Measurements from ENCODE around the gene LGALSL. TPM values are rescaled to one million over a fixed set of nuclear protein-coding genes. Genes with fewer than 3 reads are reported as not detected.

The LGALSL gene
- polyA plus RNA-seq, 1 donor (not counting 4 experiments of a cell fraction or from before 2014, with no cell fraction given) = 55.4 TPM

DNA sequence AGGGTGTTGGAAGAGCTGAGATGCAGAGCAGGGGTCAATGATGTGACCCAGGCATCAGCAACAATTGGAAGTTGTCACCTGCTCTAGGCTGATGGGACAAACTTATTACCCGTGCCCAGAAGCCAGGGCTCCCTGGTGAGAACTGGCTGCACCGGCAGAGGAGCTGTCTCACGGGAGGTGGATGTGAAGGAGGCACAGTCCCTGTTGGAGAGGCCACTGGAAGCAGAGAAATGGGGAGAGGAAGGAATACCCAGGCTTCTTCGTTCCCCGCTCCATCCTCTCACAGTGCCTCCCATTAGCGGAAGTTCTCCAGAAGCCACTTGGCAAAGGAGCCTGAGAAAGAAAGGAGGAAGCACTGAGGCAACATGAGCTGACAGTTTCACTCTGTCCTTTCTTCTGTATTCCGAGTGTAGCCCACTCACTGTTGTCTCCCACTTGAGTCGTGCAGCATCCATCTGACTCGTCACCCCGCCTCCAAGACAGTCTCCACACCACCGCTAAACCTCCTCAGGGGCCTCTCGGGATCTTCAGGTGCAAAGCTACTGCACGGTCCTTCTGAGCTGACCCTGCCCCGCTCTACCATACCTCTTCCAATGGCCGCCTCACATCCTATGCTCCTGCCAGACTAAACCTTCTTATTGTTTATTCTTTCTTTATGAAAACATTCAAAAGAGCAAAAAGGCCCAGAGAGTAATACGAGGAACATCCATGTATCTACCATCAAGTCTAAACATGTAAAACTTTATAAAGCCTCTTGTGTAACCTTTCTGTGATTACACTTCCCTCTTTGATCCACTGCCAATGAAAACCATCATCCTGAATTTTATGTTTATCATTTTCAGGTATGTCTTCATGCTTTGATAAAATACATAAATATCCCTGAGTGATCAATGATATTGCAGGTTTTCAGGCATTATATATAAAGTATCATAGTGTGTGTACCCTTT lies 51.1 kb downstream of the LGALSL start:
- DNase-seq (ENCODE audit: low read depth, low spot score) = no peak
- no peaks in the 10 kb centered on the region for H3K79me2 ChIP-seq (ENCODE audit: control insufficient read depth, insufficient read depth, low read length)
- H4K20me1 ChIP-seq (ENCODE audit: control insufficient read depth, extremely low read depth, insufficient read depth, low read length) = no peaks in the 10 kb centered on the region
- no peak overlapping the region for H3K9ac ChIP-seq (ENCODE audit: control insufficient read depth, extremely low read depth, insufficient read depth, low read length)
- H3K9me1 ChIP-seq (ENCODE audit: control insufficient read depth, extremely low read depth, insufficient read depth, low read length) = no peaks in the 10 kb centered on the region
- no peaks in the 10 kb centered on the region for H3K27me3 ChIP-seq (ENCODE audit: control insufficient read depth, extremely low read depth, insufficient read depth, low read length)
- H3K4me2 ChIP-seq (ENCODE audit: control insufficient read depth, extremely low read depth, insufficient read depth, low read depth, low read length) = no peak overlapping the region
- H3K4me1 ChIP-seq (ENCODE audit: control insufficient read depth, extremely low read depth, insufficient read depth, low read length) = peaks cover 7% of the 10 kb centered on the region
- FAIRE-seq = no peak
- dilution Hi-C loops (cut with MboI; ENCODE audit: extremely low pct_ligation_motif_present, low sequenced_read_pairs) = no loop called here
- no peak overlapping the region for H2AFZ ChIP-seq (ENCODE audit: control insufficient read depth, low read length)
- TF ChIP-seq, protein P1, sequence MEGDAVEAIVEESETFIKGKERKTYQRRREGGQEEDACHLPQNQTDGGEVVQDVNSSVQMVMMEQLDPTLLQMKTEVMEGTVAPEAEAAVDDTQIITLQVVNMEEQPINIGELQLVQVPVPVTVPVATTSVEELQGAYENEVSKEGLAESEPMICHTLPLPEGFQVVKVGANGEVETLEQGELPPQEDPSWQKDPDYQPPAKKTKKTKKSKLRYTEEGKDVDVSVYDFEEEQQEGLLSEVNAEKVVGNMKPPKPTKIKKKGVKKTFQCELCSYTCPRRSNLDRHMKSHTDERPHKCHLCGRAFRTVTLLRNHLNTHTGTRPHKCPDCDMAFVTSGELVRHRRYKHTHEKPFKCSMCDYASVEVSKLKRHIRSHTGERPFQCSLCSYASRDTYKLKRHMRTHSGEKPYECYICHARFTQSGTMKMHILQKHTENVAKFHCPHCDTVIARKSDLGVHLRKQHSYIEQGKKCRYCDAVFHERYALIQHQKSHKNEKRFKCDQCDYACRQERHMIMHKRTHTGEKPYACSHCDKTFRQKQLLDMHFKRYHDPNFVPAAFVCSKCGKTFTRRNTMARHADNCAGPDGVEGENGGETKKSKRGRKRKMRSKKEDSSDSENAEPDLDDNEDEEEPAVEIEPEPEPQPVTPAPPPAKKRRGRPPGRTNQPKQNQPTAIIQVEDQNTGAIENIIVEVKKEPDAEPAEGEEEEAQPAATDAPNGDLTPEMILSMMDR (optimal IDR thresholded peaks at IDR 0.05 in 1 of 3, IDR thresholded peaks at IDR 0.05 in 1 of 3, conservative IDR thresholded peaks at IDR 0.05 in 1 of 3; ENCODE audit: extremely low read depth in 1 of 3, insufficient read depth in 2 of 3, low read length in 3 of 3) = no peak
- TF ChIP-seq EZH2 (IDR thresholded peaks at IDR 0.05; ENCODE audit: low read length) = no peak
- no peak overlapping the region for H3K4me3 ChIP-seq (ENCODE audit: control insufficient read depth in 2 of 3, extremely low read depth in 1 of 3, insufficient read depth in 2 of 3, low read depth in 1 of 3, low read length in 3 of 3)
- H3K27ac ChIP-seq (ENCODE audit: control insufficient read depth, insufficient read depth, low read length) = no peak overlapping the region
- H3K9me3 ChIP-seq (ENCODE audit: control insufficient read depth, low read depth, low read length) = no peaks in the 10 kb centered on the region
- H3K36me3 ChIP-seq (ENCODE audit: control insufficient read depth in 2 of 2, extremely low read depth in 1 of 2, insufficient read depth in 2 of 2, low read length in 2 of 2) = no peaks in the 10 kb centered on the region

DNA sequence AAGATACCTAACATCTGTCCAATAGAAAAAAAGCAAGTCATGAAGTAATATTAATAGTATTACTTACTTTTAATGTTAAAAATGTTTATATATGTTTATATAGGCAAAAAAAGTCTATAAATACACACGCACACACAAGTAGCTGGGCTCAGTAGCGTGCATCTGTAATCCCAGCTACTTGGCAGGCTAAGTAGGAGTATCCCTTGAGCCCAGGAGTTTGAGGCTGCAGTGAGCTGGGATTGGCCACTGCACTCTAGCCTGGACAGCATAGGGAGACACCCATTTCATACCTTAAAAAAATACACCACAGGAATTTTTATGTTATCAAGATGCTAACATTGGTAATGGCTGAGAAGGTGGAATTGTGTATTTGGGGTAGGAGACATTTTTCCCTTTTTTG lies 52.7 kb downstream of the LGALSL start:
- DNase-seq (ENCODE audit: low read depth, low spot score) (no peak), FAIRE-seq (no peak)
- Histone ChIP-seq H3K4me3 (ENCODE audit: control insufficient read depth in 2 of 3, extremely low read depth in 1 of 3, insufficient read depth in 2 of 3, low read depth in 1 of 3, low read length in 3 of 3) (no peak overlapping the region), H3K27ac (ENCODE audit: control insufficient read depth, insufficient read depth, low read length) (no peak overlapping the region), H3K4me2 (ENCODE audit: control insufficient read depth, extremely low read depth, insufficient read depth, low read depth, low read length) (no peak overlapping the region), H3K9ac (ENCODE audit: control insufficient read depth, extremely low read depth, insufficient read depth, low read length) (no peak overlapping the region), H3K9me3 (ENCODE audit: control insufficient read depth, low read depth, low read length) (no peaks in the 10 kb centered on the region), H4K20me1 (ENCODE audit: control insufficient read depth, extremely low read depth, insufficient read depth, low read length) (no peaks in the 10 kb centered on the region), H3K9me1 (ENCODE audit: control insufficient read depth, extremely low read depth, insufficient read depth, low read length) (no peaks in the 10 kb centered on the region), H3K4me1 (ENCODE audit: control insufficient read depth, extremely low read depth, insufficient read depth, low read length) (peaks cover 7% of the 10 kb centered on the region), H2AFZ (ENCODE audit: control insufficient read depth, low read length) (no peak overlapping the region), H3K36me3 (ENCODE audit: control insufficient read depth in 2 of 2, extremely low read depth in 1 of 2, insufficient read depth in 2 of 2, low read length in 2 of 2) (no peaks in the 10 kb centered on the region), H3K27me3 (ENCODE audit: control insufficient read depth, extremely low read depth, insufficient read depth, low read length) (no peaks in the 10 kb centered on the region), H3K79me2 (ENCODE audit: control insufficient read depth, insufficient read depth, low read length) (no peaks in the 10 kb centered on the region)
- TF ChIP-seq, protein P1 (optimal IDR thresholded peaks at IDR 0.05 in 1 of 3, IDR thresholded peaks at IDR 0.05 in 1 of 3, conservative IDR thresholded peaks at IDR 0.05 in 1 of 3; ENCODE audit: extremely low read depth in 1 of 3, insufficient read depth in 2 of 3, low read length in 3 of 3) = no peak
- no peak for TF ChIP-seq EZH2 (IDR thresholded peaks at IDR 0.05; ENCODE audit: low read length)
- dilution Hi-C loops (cut with MboI; ENCODE audit: extremely low pct_ligation_motif_present, low sequenced_read_pairs) = no loop called here

Other genes with a start within 250 kb of the LGALSL start
- gene AFTPH, start 70.2 kb downstream of the LGALSL start, polyA plus RNA-seq = 18.7 to 28.3 TPM (median 24.5 TPM) in 3 replicates
- 11.2 to 13.4 TPM (median 13.1 TPM) in 3 replicates for gene SERTAD2, start 199.8 kb downstream of the LGALSL start, polyA plus RNA-seq